WTC11 (cell line): ENCODE measurements around the gene CACNA1C. TPM values are rescaled to one million over a fixed set of nuclear protein-coding genes. Genes with fewer than 3 reads are reported as not detected.

Source experiments
- ATAC-seq: fragments of 200-7000 bp; cut with Tn5 transposase; 2 replicates; pipeline ENCODE4 v1.10.0; 2021; ENCODE audit warnings: mild to moderate bottlenecking, moderate library complexity
- CTCF ChIA-PET: fragments of 300-600 bp; sonication (Branson Sonifier 250); formaldehyde crosslinking; loops from one replicate; lab custom pipeline; 2021; ENCODE audit warnings: antibody characterized with exemption; lab: Charles Lee
- POLR2A ChIA-PET: fragments of 350-600 bp; sonication (Branson Sonifier 250); formaldehyde crosslinking; loops from one replicate; lab custom pipeline; 2021; ENCODE audit warnings: antibody characterized with exemption; lab: Charles Lee
- DNase-seq: peaks from one replicate; pipeline ENCODE4 v3.0.0; 2021; ENCODE audit warnings: low spot score
- H3K27ac Mint-ChIP-seq: 2 replicates; pipeline ENCODE4 v1.8.0; 2021; ENCODE audit warnings: mixed read lengths
- H3K27me3 Mint-ChIP-seq: 2 replicates; pipeline ENCODE4 v1.8.0; 2021; ENCODE audit warnings: low read depth, mild to moderate bottlenecking, moderate library complexity, mixed read lengths
- H3K36me3 Mint-ChIP-seq: 2 replicates; pipeline ENCODE4 v1.8.0; 2021; ENCODE audit warnings: mixed read lengths
- H3K4me1 Mint-ChIP-seq: 2 replicates; pipeline ENCODE4 v1.8.0; 2022; ENCODE audit warnings: mixed read lengths
- H3K4me3 Mint-ChIP-seq: 2 replicates; pipeline ENCODE4 v1.8.0; 2021; ENCODE audit warnings: mild to moderate bottlenecking, moderate library complexity, mixed read lengths
- H3K9me3 Mint-ChIP-seq: 2 replicates; pipeline ENCODE4 v1.8.0; 2021; ENCODE audit warnings: mixed read lengths
- CBFB ChIP-seq: sonication (generic); formaldehyde crosslinking; IDR thresholded peaks from 2 replicates; pipeline ENCODE4 v1.8.1; 2022; ENCODE audit warnings: mild to moderate bottlenecking, low read depth, missing genetic modification reagents
- CREM ChIP-seq: sonication (generic); formaldehyde crosslinking; IDR thresholded peaks from 2 replicates; pipeline ENCODE4 v1.8.1; 2022; ENCODE audit warnings: mild to moderate bottlenecking, missing genetic modification reagents, moderate library complexity
- ELF4 ChIP-seq: sonication (generic); formaldehyde crosslinking; IDR thresholded peaks from 2 replicates; pipeline ENCODE4 v1.8.1; 2022; ENCODE audit warnings: low read depth, mild to moderate bottlenecking, moderate library complexity, missing genetic modification reagents
- EMX1 ChIP-seq: fragments of 250-450 bp; sonication (Bioruptor Pico); IDR thresholded peaks from 2 replicates; pipeline ENCODE4 v1.8.0; 2021; ENCODE audit warnings: mild to moderate bottlenecking
- ESRRA ChIP-seq: sonication (generic); formaldehyde crosslinking; IDR thresholded peaks from 2 replicates; pipeline ENCODE4 v1.8.1; 2022; ENCODE audit warnings: mild to moderate bottlenecking, missing genetic modification reagents, borderline replicate concordance
- FOXJ3 ChIP-seq: sonication (generic); formaldehyde crosslinking; IDR thresholded peaks from 2 replicates; pipeline ENCODE4 v1.9.0; 2021; ENCODE audit warnings: missing genetic modification reagents, mild to moderate bottlenecking, borderline replicate concordance
- FOXP1 ChIP-seq: sonication (generic); formaldehyde crosslinking; IDR thresholded peaks from 2 replicates; pipeline ENCODE4 v1.8.0; 2022; ENCODE audit warnings: missing genetic modification reagents, mild to moderate bottlenecking, moderate library complexity, borderline replicate concordance
- GABPB1 ChIP-seq: sonication (generic); formaldehyde crosslinking; IDR thresholded peaks from 2 replicates; pipeline ENCODE4 v1.8.1; 2023; ENCODE audit warnings: mild to moderate bottlenecking, missing genetic modification reagents
- GRHL2 ChIP-seq: fragments of 250-450 bp; sonication (Bioruptor Pico); IDR thresholded peaks from 2 replicates; pipeline ENCODE4 v1.8.0; 2022; ENCODE audit warnings: mild to moderate bottlenecking, moderate library complexity; ENCODE audit not compliant: insufficient replicate concordance, severe bottlenecking
- JAZF1 ChIP-seq: fragments of 250-450 bp; sonication (Bioruptor Pico); IDR thresholded peaks from 2 replicates; pipeline ENCODE4 v1.9.0; 2021; ENCODE audit warnings: moderate library complexity, mild to moderate bottlenecking, inconsistent platforms
- JUN ChIP-seq: sonication (generic); formaldehyde crosslinking; IDR thresholded peaks from 2 replicates; pipeline ENCODE4 v1.8.0; 2023; ENCODE audit warnings: mild to moderate bottlenecking, missing genetic modification reagents
- NFE2L1 ChIP-seq: sonication (generic); formaldehyde crosslinking; IDR thresholded peaks from 2 replicates; pipeline ENCODE4 v1.8.1; 2023; ENCODE audit warnings: missing genetic modification reagents
- NR2C2 ChIP-seq: sonication (generic); formaldehyde crosslinking; IDR thresholded peaks from 2 replicates; pipeline ENCODE4 v1.8.0; 2022; ENCODE audit warnings: mild to moderate bottlenecking, missing genetic modification reagents
- NR3C1 ChIP-seq: sonication (generic); formaldehyde crosslinking; conservative IDR thresholded peaks from 2 replicates; pipeline ENCODE4 v1.8.1; 2023; ENCODE audit warnings: low read depth, mild to moderate bottlenecking, missing genetic modification reagents
- OVOL2 ChIP-seq: fragments of 250-450 bp; sonication (Bioruptor Pico); IDR thresholded peaks from 2 replicates; pipeline ENCODE4 v1.9.0; 2021; ENCODE audit warnings: mild to moderate bottlenecking, borderline replicate concordance
- PRRX2 ChIP-seq: fragments of 250-450 bp; sonication (Bioruptor Pico); IDR thresholded peaks from 2 replicates; pipeline ENCODE4 v1.8.0; 2021; ENCODE audit warnings: mild to moderate bottlenecking
- SP1 ChIP-seq: sonication (generic); formaldehyde crosslinking; conservative IDR thresholded peaks from 2 replicates; pipeline ENCODE4 v1.8.1; 2022; ENCODE audit warnings: missing genetic modification reagents
- TEAD4 ChIP-seq: sonication (generic); formaldehyde crosslinking; IDR thresholded peaks from 2 replicates; pipeline ENCODE4 v1.8.0; 2022; ENCODE audit warnings: mild to moderate bottlenecking, missing genetic modification reagents
- ZNF219 ChIP-seq: sonication (generic); formaldehyde crosslinking; IDR thresholded peaks from 2 replicates; pipeline ENCODE4 v1.8.0; 2023; ENCODE audit warnings: missing genetic modification reagents, mild to moderate bottlenecking, borderline replicate concordance
- ZNF232 ChIP-seq: sonication (generic); formaldehyde crosslinking; IDR thresholded peaks from 2 replicates; pipeline ENCODE4 v1.8.0; 2022; ENCODE audit warnings: mild to moderate bottlenecking, missing genetic modification reagents
- total RNA-seq: library from RNA; stranded (reverse); gene quantifications from 3 replicates; pipeline ENCODE4 v1.2.3, GENCODE V29; 2021
- TF ChIP-seq, protein P1 (sequence below): sonication (generic); formaldehyde crosslinking; IDR thresholded peaks from 2 replicates; pipeline ENCODE4 v1.8.1; 2022; ENCODE audit warnings: low read depth, missing genetic modification reagents, borderline replicate concordance
- TF ChIP-seq, protein P2 (sequence below): sonication (generic); formaldehyde crosslinking; IDR thresholded peaks from 2 replicates; pipeline ENCODE4 v1.8.1; 2023; ENCODE audit warnings: mild to moderate bottlenecking, missing genetic modification reagents, borderline replicate concordance
- TF ChIP-seq, protein P3 (sequence below): fragments of 200-600 bp; IDR thresholded peaks from 2 replicates; pipeline ENCODE4 v1.8.0; 2022; ENCODE audit warnings: antibody characterized with exemption
- TF ChIP-seq, protein P4 (sequence below): sonication (generic); formaldehyde crosslinking; IDR thresholded peaks from 2 replicates; pipeline ENCODE4 v1.8.1; 2022; ENCODE audit warnings: mild to moderate bottlenecking, moderate library complexity, missing genetic modification reagents
- TF ChIP-seq, protein P5 (sequence below): sonication (generic); formaldehyde crosslinking; IDR thresholded peaks from 2 replicates; pipeline ENCODE4 v1.8.0; 2023; ENCODE audit warnings: mild to moderate bottlenecking, missing genetic modification reagents
- TF ChIP-seq, protein P6 (sequence below): fragments of 250-450 bp; sonication (Bioruptor Pico); IDR thresholded peaks from 2 replicates; pipeline ENCODE4 v1.9.0; 2021; ENCODE audit warnings: mild to moderate bottlenecking
- TF ChIP-seq, protein P7 (sequence below): sonication (generic); formaldehyde crosslinking; IDR thresholded peaks from 2 replicates; pipeline ENCODE4 v1.8.1; 2023; ENCODE audit warnings: mild to moderate bottlenecking, missing genetic modification reagents, moderate library complexity
- TF ChIP-seq, protein P8 (sequence below): fragments of 250-450 bp; sonication (Bioruptor Pico); IDR thresholded peaks from 2 replicates; pipeline ENCODE4 v1.9.0; 2021; ENCODE audit warnings: moderate library complexity, mild to moderate bottlenecking, inconsistent platforms, borderline replicate concordance

The CACNA1C gene
- total RNA-seq, 1 experiment from 2014 or later = 1.7 TPM

- H3K27me3 Mint-ChIP-seq = peaks cover 40% of the 10 kb centered on the region
- CTCF ChIA-PET = interaction anchor here (1.1 to 2.7 kb wide), 7 partner anchors 22 to 247 kb away, joined by 4 to 21 read pairs (median 5); partner anchors contain the start of gene DCP1B
Observed at GRCh38 chr12:2035431-2036055, 17.2 kb upstream of the CACNA1C start.

DNA sequence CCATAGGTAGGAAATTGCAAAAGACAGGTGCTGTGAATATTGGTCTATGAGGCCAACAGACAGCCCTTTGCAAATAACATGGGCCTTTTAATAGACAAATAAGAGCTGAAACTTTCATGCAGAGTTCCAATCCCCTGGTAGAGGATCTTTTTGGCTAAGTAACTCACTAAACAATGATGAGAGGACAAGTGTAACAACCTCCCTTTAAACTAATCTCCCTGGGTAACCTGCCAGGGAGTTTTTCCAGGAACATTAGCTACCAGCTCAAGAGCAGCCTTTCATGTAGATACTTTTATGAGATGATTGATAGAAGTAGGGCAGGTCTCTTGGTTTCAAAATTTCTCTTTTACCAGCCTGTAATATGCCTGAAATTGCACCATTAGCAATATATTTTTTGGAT lies 13.8 kb upstream of the CACNA1C start:
- CTCF ChIA-PET = no interaction called here
- H3K27me3 Mint-ChIP-seq = peaks cover 26% of the 10 kb centered on the region
- no peak for ATAC-seq
- no peak overlapping the region for H3K4me3 Mint-ChIP-seq
- no peak for DNase-seq
- POLR2A ChIA-PET = no interaction called here
- H3K36me3 Mint-ChIP-seq = no peaks in the 10 kb centered on the region
- H3K4me1 Mint-ChIP-seq = peaks cover 14% of the 10 kb centered on the region
- H3K9me3 Mint-ChIP-seq = no peaks in the 10 kb centered on the region
- H3K27ac Mint-ChIP-seq = no peak overlapping the region
- TF ChIP-seq, protein P1, sequence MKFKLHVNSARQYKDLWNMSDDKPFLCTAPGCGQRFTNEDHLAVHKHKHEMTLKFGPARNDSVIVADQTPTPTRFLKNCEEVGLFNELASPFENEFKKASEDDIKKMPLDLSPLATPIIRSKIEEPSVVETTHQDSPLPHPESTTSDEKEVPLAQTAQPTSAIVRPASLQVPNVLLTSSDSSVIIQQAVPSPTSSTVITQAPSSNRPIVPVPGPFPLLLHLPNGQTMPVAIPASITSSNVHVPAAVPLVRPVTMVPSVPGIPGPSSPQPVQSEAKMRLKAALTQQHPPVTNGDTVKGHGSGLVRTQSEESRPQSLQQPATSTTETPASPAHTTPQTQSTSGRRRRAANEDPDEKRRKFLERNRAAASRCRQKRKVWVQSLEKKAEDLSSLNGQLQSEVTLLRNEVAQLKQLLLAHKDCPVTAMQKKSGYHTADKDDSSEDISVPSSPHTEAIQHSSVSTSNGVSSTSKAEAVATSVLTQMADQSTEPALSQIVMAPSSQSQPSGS (CRISPR knock-in tag) = no peak
- no peak for TF ChIP-seq ZNF219 (CRISPR knock-in tag)
- TF ChIP-seq NFE2L1 (CRISPR knock-in tag) = no peak
- TF ChIP-seq JUN (CRISPR knock-in tag) = no peak
- TF ChIP-seq ESRRA = no peak
- TF ChIP-seq, protein P2, sequence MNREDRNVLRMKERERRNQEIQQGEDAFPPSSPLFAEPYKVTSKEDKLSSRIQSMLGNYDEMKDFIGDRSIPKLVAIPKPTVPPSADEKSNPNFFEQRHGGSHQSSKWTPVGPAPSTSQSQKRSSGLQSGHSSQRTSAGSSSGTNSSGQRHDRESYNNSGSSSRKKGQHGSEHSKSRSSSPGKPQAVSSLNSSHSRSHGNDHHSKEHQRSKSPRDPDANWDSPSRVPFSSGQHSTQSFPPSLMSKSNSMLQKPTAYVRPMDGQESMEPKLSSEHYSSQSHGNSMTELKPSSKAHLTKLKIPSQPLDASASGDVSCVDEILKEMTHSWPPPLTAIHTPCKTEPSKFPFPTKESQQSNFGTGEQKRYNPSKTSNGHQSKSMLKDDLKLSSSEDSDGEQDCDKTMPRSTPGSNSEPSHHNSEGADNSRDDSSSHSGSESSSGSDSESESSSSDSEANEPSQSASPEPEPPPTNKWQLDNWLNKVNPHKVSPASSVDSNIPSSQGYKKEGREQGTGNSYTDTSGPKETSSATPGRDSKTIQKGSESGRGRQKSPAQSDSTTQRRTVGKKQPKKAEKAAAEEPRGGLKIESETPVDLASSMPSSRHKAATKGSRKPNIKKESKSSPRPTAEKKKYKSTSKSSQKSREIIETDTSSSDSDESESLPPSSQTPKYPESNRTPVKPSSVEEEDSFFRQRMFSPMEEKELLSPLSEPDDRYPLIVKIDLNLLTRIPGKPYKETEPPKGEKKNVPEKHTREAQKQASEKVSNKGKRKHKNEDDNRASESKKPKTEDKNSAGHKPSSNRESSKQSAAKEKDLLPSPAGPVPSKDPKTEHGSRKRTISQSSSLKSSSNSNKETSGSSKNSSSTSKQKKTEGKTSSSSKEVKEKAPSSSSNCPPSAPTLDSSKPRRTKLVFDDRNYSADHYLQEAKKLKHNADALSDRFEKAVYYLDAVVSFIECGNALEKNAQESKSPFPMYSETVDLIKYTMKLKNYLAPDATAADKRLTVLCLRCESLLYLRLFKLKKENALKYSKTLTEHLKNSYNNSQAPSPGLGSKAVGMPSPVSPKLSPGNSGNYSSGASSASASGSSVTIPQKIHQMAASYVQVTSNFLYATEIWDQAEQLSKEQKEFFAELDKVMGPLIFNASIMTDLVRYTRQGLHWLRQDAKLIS = no peak
- TF ChIP-seq JAZF1 (CRISPR knock-in tag) = no peak
- TF ChIP-seq, protein P3, sequence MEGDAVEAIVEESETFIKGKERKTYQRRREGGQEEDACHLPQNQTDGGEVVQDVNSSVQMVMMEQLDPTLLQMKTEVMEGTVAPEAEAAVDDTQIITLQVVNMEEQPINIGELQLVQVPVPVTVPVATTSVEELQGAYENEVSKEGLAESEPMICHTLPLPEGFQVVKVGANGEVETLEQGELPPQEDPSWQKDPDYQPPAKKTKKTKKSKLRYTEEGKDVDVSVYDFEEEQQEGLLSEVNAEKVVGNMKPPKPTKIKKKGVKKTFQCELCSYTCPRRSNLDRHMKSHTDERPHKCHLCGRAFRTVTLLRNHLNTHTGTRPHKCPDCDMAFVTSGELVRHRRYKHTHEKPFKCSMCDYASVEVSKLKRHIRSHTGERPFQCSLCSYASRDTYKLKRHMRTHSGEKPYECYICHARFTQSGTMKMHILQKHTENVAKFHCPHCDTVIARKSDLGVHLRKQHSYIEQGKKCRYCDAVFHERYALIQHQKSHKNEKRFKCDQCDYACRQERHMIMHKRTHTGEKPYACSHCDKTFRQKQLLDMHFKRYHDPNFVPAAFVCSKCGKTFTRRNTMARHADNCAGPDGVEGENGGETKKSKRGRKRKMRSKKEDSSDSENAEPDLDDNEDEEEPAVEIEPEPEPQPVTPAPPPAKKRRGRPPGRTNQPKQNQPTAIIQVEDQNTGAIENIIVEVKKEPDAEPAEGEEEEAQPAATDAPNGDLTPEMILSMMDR = no peak
- TF ChIP-seq CREM (CRISPR knock-in tag) = no peak

More at GRCh38 chr12:2035431-2036055, 17.2 kb upstream of the CACNA1C start:
- Mint-ChIP-seq H3K9me3 (no peaks in the 10 kb centered on the region), H3K27ac (no peak overlapping the region), H3K4me1 (peaks cover 14% of the 10 kb centered on the region), H3K36me3 (no peaks in the 10 kb centered on the region), H3K4me3 (peak overlapping the region; percentile 52)
- POLR2A ChIA-PET = interaction anchor here (0.5 to 0.6 kb wide), 2 partner anchors 113 to 381 kb away, joined by 3 to 6 read pairs; no protein-coding TSS in a partner anchor
- TF ChIP-seq SP1 (no peak), FOXJ3 (CRISPR knock-in tag) (no peak), GRHL2 (CRISPR knock-in tag) (no peak), CBFB (no peak), TEAD4 (CRISPR knock-in tag) (no peak), EMX1 (CRISPR knock-in tag) (no peak), OVOL2 (no peak), NFE2L1 (CRISPR knock-in tag) (no peak), PRRX2 (CRISPR knock-in tag) (no peak), NR3C1 (no peak), ZNF232 (CRISPR knock-in tag) (no peak), GABPB1 (no peak), ELF4 (CRISPR knock-in tag) (no peak), NR2C2 (CRISPR knock-in tag) (no peak), FOXP1 (no peak)
- TF ChIP-seq, protein P4, sequence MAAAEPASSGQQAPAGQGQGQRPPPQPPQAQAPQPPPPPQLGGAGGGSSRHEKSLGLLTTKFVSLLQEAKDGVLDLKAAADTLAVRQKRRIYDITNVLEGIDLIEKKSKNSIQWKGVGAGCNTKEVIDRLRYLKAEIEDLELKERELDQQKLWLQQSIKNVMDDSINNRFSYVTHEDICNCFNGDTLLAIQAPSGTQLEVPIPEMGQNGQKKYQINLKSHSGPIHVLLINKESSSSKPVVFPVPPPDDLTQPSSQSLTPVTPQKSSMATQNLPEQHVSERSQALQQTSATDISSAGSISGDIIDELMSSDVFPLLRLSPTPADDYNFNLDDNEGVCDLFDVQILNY (CRISPR knock-in tag) = no peak
- TF ChIP-seq, protein P5, sequence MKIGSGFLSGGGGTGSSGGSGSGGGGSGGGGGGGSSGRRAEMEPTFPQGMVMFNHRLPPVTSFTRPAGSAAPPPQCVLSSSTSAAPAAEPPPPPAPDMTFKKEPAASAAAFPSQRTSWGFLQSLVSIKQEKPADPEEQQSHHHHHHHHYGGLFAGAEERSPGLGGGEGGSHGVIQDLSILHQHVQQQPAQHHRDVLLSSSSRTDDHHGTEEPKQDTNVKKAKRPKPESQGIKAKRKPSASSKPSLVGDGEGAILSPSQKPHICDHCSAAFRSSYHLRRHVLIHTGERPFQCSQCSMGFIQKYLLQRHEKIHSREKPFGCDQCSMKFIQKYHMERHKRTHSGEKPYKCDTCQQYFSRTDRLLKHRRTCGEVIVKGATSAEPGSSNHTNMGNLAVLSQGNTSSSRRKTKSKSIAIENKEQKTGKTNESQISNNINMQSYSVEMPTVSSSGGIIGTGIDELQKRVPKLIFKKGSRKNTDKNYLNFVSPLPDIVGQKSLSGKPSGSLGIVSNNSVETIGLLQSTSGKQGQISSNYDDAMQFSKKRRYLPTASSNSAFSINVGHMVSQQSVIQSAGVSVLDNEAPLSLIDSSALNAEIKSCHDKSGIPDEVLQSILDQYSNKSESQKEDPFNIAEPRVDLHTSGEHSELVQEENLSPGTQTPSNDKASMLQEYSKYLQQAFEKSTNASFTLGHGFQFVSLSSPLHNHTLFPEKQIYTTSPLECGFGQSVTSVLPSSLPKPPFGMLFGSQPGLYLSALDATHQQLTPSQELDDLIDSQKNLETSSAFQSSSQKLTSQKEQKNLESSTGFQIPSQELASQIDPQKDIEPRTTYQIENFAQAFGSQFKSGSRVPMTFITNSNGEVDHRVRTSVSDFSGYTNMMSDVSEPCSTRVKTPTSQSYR (CRISPR knock-in tag) = no peak
- TF ChIP-seq, protein P6, sequence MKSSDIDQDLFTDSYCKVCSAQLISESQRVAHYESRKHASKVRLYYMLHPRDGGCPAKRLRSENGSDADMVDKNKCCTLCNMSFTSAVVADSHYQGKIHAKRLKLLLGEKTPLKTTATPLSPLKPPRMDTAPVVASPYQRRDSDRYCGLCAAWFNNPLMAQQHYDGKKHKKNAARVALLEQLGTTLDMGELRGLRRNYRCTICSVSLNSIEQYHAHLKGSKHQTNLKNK (CRISPR knock-in tag) = no peak
- TF ChIP-seq, protein P7, sequence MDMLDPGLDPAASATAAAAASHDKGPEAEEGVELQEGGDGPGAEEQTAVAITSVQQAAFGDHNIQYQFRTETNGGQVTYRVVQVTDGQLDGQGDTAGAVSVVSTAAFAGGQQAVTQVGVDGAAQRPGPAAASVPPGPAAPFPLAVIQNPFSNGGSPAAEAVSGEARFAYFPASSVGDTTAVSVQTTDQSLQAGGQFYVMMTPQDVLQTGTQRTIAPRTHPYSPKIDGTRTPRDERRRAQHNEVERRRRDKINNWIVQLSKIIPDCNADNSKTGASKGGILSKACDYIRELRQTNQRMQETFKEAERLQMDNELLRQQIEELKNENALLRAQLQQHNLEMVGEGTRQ (CRISPR knock-in tag) = no peak
- TF ChIP-seq, protein P8, sequence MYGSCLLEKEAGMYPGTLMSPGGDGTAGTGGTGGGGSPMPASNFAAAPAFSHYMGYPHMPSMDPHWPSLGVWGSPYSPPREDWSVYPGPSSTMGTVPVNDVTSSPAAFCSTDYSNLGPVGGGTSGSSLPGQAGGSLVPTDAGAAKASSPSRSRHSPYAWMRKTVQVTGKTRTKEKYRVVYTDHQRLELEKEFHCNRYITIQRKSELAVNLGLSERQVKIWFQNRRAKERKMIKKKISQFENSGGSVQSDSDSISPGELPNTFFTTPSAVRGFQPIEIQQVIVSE (CRISPR knock-in tag) = no peak
- peak; percentile 40 for ATAC-seq
- no peak for DNase-seq
